GM18502 (cell line): ENCODE data around the gene C19orf73.
A peak's percentile ranks its signal among the peaks of the same experiment; 100 is the strongest.

Source experiments
- ATAC-seq: cut with Tn5 transposase; IDR thresholded peaks from one replicate; pipeline ENCODE4 v1.9.1; 2021; ENCODE audit warnings: mild to moderate bottlenecking; ENCODE audit not compliant: unreplicated experiment, poor library complexity

C19orf73 gene, protein sequence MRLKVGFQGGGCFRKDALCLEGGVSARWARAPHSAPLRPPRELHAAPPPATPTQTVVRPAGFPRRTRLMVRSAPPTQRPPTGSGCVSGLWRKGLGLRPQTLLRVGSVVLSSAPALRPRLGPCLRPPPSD

DNA sequence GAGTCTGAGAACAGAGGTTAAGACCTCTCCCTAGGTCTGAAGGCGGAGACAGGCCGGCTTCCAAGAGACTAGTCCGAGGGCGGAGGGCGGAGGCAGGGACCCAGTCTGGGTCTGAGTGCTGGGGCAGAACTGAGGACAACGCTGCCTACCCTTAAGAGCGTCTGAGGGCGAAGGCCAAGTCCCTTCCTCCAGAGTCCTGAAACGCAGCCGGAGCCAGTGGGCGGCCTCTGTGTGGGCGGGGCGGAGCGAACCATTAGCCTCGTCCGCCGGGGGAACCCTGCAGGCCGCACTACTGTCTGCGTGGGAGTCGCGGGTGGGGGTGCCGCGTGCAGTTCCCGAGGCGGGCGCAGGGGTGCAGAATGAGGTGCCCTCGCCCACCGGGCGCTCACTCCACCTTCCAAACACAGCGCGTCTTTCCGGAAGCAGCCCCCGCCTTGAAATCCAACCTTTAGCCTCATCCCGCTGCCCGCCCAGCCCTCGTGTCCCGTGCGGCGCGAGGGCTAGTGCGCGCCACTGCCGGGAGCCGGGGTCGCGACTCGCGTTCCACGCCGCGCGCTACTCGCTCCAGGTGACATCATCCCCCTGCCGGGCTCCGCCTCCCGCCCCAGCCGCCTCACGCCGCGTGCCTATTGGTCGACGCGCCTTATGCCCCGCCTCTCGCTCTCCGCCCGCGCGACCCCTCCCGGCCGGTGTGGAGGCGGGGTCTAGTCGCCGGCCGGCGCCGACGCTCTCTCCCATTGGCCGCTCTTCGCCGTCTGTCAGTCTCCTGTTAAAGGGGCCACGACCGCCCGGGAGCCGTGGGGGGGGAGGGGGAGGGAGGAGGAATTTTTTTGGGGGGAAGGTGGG is at the start of gene C19orf73:
C19orf73 (minus strand) TSS at position 579 of the 846 bp plus-strand sequence; CDS start at position 458, 121 bp downstream.
- peak; percentile 76 for ATAC-seq

DNA sequence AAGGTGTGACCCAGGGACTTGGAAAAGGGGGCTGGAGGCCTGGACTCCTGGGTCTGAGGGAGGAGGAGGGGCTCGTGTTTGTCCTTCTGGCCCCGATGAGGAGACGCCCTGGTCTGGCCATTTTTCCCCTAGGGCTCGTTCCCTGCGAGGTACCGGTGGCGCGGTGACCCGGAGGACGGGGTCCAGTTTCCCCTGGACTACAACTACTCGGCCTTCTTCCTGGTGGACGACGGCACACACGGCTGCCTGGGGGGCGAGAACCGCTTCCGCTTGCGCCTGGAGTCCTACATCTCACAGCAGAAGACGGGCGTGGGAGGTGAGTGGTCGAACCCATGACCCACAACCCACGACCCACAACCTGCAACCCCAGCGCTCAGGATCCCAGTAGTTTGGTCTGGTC is 49.5 kb upstream of the C19orf73 start:
- no peak for ATAC-seq

DNA sequence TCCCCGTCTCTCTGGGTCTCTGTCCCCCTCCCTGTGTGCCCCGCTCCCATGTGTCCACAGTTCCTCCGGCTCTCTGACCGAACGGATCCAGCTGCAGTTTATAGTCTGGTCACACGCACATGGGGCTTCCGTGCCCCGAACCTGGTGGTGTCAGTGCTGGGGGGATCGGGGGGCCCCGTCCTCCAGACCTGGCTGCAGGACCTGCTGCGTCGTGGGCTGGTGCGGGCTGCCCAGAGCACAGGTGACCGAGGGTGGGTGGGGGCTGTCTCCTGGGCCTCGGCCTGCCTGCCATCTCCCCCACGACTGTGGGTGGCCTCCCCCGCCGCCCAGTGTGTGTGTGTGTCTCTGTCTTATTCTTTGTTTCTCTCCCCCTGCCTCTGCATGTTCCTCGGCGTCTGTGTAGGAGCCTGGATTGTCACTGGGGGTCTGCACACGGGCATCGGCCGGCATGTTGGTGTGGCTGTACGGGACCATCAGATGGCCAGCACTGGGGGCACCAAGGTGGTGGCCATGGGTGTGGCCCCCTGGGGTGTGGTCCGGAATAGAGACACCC is 49.0 kb upstream of the C19orf73 start:
- ATAC-seq = no peak

DNA sequence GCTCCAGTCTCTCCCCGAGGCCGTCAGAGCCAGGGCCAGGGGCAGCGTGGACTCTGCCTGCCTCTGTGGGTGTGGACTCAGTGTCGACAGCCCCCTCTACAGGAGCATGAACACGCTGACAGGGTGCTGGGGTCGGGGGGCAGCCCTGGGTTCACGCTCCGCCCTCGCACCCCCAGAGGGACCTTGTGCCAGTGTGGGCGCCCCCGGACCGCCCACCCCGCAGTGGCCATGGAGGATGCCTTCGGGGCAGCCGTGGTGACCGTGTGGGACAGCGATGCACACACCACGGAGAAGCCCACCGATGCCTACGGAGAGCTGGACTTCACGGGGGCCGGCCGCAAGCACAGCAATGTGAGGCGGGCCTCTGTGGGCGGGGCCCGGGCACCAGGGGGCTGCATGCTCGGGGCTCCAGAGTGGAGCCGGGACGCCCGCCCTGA is 46.9 kb upstream of the C19orf73 start:
- ATAC-seq = no peak

DNA sequence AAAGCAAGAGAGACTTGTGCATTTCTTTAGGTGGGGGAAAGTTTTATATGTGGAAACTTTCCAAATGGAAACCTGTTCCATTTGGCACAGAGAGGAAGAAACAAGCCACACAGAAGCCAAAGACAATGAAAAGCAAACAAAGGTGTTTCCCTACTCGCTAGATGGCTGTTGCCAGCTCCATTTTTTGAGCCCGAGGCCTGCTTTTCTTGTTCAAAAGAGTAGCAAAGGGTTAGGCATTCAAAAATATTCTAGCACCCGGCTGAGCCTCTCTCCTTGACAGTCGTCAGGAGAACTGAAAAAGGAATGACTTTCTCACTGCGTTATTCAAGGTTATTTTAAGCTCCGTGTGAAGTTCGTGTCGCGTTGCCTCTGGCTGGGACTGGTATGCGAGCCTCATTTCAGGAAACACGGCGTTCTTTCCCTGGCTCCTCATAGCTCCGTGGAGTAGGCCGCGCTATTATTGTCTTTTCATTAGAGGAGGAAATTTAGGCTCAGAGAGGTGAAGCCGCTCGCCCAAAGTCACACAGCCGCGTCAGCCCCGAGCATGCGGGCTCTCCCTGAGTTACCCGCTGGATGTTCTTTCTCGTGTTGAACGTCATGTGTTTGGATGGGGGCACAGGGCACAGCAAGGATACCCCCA is 46.3 kb upstream of the C19orf73 start:
- ATAC-seq = no peak

- ATAC-seq = no peak
These were observed 43.0 kb upstream of the C19orf73 start for GRCh38 chr19:49161987-49162386.

GRCh38 chr19:49160450-49161189 is 41.7 kb upstream of the C19orf73 start:
- ATAC-seq = no peak

DNA sequence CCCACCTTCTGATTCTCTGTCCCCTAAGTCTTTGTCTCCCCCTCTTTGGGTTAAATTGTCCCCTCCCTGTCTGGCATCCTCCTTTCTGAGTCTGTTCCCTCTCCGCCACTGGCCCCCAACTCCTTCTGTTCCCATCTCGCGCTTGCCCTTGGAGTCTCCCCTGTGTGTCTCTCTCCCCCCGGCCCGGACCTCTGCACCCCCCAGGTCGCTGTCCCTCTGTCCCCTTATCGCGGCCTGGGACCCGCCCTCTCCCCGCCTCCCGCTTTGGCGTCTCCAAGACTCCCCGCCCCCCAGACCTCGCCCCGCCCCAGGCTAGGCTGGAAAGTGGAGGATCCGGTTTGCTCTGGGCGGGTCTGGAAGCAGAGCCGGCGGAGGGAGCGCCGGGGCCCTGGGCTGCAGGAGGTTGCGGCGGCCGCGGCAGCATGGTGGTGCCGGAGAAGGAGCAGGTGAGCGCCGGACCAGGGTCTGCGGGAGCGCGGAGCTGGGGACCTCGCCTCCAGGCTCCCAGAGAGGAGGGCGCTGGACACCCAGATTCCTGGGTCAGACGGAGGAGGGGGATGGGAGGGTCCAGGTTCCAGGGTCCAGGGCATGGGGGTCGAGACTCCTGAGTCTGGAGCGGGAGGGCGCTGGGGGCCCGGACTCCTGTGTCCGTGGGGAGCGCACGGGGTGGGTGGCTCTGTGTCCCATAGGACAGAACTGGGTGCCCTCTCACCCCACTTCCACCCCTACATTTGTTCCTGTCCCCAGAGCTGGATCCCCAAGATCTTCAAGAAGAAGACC is 38.7 kb upstream of the C19orf73 start, which contains the start of gene TRPM4:
TRPM4 (plus strand) TSS at position 348 of the 780 bp plus-strand sequence; CDS start at position 423, 75 bp downstream.
- ATAC-seq = no peak

GRCh38 chr19:49155820-49156346 is 36.9 kb upstream of the C19orf73 start:
- no peak for ATAC-seq

DNA sequence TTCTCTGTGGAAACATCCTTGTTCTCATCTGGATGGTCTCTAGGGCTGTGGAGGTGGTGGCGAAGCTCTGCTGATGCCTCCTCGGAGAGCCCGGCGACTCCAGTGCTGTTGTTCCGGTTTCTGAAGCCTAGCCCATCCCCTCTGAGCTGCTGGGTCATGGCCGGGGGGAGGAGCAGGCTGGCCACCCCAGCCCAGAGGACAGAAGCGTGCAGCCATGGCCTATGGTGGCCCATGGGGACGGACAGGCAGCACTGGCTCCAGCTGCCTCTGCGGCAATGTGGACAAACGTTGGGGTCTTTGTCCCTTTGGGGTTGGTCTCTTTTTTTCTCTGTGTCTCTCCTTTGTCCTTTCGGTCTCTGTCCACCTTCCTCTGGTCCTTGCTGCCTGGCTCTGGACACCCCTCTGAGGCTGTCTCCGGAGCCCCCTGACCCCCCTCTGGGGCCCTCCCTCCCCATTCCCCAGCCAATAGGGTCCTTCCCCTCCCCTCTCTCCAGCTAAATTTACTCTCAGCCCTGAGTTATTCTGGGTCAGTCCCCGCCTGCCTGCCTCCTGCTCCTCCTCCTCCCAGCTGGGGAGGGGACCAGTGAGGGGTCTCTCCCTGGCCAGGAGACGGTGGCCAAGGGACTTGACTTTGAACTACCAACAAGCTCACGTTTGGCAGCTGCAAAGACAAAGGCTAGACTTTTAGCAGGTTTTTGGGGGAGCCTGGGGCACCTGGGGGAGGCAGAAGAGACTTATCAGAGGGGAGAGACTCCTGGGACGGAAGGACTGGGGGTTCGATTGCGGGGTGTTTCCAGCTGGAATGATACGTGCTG is 36.3 kb upstream of the C19orf73 start, which contains the start of gene HRC:
HRC (minus strand) TSS at position 392 of the 815 bp plus-strand sequence; CDS start at position 233, 159 bp downstream.
- no peak for ATAC-seq

DNA sequence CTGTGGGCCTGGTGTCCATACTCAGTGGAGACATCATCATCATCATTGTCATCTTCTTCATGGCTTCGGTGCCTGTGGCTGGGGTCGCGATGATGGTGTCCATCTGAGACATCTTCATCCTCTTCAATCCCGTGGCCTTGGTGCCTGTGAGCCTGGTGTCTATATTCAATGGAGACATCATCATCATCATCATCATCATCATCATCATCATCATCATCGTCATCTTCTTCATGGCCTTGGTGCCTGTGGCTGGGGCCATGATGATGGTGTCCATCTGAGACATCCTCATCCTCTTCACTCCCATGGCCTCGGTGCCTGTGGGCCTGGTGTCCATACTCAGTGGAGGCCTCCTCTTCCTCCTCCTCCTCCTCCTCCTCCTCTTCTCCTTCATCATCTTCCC is 35.3 kb upstream of the C19orf73 start:
- no peak for ATAC-seq

- ATAC-seq = no peak
These were observed 34.3 kb upstream of the C19orf73 start for GRCh38 chr19:49153167-49153809.

GRCh38 chr19:49152119-49152550 is 33.2 kb upstream of the C19orf73 start:
- no peak for ATAC-seq

DNA sequence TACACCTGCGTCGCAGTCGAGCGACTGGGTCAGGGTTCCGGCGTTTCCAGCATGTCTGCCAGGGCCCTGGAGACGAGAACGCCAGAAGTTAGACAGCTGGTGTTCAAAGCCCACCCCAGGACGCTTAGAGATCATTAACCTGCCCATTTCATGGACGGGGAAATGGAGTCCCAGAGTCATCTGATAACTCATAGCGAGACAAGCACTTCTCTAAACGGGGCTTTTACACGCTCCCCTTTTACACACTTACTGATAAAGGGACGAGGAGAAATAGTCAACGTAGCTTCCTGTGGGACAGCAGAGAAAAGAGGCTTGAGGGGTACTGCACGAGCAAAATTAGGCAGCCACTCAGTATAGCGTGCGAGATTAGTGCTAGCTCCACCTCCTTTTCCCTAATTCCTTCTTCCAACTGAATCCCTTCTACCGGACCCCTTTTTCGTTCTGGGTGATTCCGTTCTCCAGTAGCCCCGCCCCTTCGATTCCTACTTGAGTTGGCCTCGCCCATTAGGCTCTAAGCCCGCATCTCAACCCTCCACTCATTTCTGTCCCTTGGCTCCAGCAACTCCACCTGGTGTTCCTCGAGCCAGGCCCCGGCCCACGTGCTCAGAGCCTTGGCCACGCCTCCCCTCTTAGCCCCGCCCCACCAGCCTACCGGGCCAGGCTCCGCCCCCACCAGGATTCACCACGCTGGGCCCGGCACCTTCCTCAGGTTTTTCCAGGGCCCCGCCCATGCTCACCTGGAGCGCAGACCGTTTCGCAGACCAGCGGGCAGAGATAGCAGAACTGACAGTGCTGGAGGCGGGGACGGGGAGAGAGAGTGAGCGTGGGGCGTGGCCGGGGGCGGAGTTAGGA is 32.5 kb upstream of the C19orf73 start:
- no peak for ATAC-seq

GRCh38 chr19:49150944-49151243 is 32.0 kb upstream of the C19orf73 start:
- ATAC-seq = no peak

DNA sequence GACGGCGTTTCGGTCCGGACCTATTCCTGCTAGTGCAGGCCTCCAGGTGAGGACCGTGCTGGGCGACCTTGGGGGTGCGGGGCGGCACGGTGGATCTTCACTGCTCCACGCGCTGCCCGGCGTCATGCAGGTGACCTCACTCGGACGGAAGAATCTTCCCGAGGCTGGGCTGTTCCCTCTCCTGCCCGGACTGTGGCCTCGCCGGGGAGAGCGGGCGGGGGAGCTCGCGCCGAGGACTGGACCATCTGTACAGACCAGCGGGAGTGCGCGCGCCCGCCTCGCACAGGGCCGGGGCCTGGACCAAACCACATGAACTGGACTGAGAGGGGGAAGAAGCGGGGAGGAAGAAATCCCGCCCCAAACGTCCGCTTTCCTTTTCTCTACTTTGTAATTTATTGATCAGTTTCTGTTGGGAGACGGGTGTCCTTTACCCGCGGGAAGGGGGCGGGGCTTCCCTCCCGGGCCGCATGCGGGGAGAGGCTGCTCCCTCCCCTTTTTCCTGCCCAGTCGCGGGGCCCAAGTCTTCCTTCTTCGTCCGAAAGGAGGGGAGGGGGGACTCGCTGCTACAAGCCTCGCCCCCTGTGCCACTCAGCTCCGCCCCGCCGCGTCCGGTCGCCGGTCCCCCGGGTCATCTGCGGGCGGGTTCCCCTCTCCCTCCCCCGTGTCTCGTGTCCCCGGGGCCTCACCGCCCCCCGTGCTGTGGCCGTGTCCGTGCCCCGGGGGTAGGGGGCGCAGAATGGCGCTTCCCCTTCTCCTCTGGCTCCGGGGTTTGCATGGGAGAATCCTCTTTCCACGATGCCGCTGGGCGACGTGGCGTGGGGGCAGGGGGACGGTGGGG is 31.4 kb upstream of the C19orf73 start:
- ATAC-seq = no peak
